ENCODE data around the gene SLC6A7. TPM values are rescaled to one million over a fixed set of nuclear protein-coding genes. Genes with fewer than 3 reads are reported as not detected.
A peak's percentile ranks its signal among the peaks of the same experiment; 100 is the strongest.

Gene SLC6A7
- total RNA-seq, 1 experiment from 2014 or later: not detected

DNA sequence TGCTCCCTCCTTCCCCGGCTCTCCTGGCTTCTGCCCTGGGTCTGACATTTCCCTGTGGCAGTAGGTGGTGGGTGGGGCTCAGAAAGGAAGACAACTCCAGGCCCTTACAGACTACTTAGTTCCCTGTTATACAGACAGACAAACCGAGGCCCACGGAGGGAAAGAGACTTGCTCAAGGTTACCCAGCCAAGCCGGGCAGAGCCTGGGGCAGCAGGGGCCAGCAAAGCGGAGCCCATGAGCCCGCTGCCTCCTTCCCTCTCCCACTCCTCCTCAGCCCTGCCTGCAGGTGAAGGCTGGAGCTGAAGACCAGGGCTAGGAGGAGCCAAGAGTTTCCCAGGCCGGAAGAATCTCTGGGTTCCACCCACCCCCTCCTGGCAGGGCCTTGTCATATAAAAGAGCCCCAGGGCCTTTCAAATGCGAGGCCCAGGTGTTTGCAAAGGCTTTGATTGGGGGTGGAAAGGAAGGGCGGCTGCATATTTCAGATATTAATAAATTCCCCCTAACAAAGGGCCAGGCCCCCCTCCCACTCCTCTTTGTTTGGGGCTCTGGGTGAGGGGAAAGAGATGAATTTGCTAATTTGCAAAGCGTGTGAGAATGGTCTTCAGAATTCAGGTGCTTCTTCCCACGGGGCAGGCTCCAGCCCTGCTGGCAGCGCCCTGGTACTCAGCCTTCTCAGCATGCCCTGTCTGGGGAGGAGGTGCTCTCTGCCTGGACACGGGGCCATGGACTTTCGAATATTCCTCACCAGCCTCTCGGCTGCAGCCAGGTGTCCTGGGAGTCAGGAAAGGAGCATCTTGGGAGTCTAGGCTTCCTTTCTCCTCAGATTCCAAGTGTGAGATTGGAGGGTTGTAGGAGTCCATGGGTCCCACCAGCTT is 21.5 kb downstream of the SLC6A7 start:
- H3K4me3 Mint-ChIP-seq (ENCODE audit: low read depth, unreplicated experiment): no peak overlapping the region
- intact Hi-C loops (cut with micrococcal nuclease; ENCODE audit: unreplicated experiment): loop anchor here (10.0 kb wide), 1 partner anchor 377 kb away; no protein-coding TSS in a partner anchor
- DNase-seq: no peak

DNA sequence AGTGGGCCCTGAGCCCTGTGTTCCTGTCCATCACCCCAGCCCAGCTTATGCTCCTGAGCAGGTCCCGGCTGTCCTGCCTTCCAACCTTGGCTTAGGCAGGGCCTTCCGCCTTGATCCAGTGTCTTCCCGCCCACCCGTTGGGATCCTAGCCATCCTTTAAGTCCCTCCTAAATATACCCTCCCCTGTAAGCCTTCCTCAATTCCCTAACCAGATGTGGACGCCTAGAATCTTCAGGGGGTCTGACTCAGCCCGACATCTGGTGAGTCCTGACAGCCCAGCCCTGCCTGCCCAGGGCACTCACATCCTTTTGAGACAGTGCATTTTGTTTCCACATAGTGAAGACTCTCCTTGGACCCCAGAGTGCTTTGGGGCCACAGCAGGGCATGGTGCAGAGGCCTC is 23.7 kb downstream of the SLC6A7 start:
- TF ChIP-seq, protein P1, sequence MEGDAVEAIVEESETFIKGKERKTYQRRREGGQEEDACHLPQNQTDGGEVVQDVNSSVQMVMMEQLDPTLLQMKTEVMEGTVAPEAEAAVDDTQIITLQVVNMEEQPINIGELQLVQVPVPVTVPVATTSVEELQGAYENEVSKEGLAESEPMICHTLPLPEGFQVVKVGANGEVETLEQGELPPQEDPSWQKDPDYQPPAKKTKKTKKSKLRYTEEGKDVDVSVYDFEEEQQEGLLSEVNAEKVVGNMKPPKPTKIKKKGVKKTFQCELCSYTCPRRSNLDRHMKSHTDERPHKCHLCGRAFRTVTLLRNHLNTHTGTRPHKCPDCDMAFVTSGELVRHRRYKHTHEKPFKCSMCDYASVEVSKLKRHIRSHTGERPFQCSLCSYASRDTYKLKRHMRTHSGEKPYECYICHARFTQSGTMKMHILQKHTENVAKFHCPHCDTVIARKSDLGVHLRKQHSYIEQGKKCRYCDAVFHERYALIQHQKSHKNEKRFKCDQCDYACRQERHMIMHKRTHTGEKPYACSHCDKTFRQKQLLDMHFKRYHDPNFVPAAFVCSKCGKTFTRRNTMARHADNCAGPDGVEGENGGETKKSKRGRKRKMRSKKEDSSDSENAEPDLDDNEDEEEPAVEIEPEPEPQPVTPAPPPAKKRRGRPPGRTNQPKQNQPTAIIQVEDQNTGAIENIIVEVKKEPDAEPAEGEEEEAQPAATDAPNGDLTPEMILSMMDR (IDR thresholded peaks at IDR 0.05; ENCODE audit: unreplicated experiment): no peak
- BruUV-seq (replicated peaks): no TSS peak
- Mint-ChIP-seq H3K36me3 (ENCODE audit: insufficient read depth, unreplicated experiment) (no peaks in the 10 kb centered on the region), H3K9me3 (ENCODE audit: low read depth, unreplicated experiment) (no peaks in the 10 kb centered on the region), H3K4me1 (ENCODE audit: low read depth, unreplicated experiment) (peaks cover 19% of the 10 kb centered on the region), H3K27ac (ENCODE audit: unreplicated experiment) (no peak overlapping the region), H3K4me3 (ENCODE audit: low read depth, unreplicated experiment) (no peak overlapping the region), H3K27me3 (ENCODE audit: unreplicated experiment) (peaks cover 22% of the 10 kb centered on the region)
- CTCF ChIA-PET: no interaction called here
- no peak for DNase-seq
- intact Hi-C loops (cut with micrococcal nuclease; ENCODE audit: unreplicated experiment): loop anchor here (10.0 kb wide), 1 partner anchor 379 kb away; no protein-coding TSS in a partner anchor

More for the DNA sequence above, 21.5 kb downstream of the SLC6A7 start:
- BruUV-seq (replicated peaks): no TSS peak
- Mint-ChIP-seq H3K27ac (ENCODE audit: unreplicated experiment) (no peak overlapping the region), H3K36me3 (ENCODE audit: insufficient read depth, unreplicated experiment) (no peaks in the 10 kb centered on the region), H3K4me1 (ENCODE audit: low read depth, unreplicated experiment) (peaks cover 27% of the 10 kb centered on the region), H3K27me3 (ENCODE audit: unreplicated experiment) (peaks cover 41% of the 10 kb centered on the region), H3K9me3 (ENCODE audit: low read depth, unreplicated experiment) (no peaks in the 10 kb centered on the region)
- TF ChIP-seq, protein P1 (IDR thresholded peaks at IDR 0.05; ENCODE audit: unreplicated experiment): no peak
- CTCF ChIA-PET: no interaction called here

DNA sequence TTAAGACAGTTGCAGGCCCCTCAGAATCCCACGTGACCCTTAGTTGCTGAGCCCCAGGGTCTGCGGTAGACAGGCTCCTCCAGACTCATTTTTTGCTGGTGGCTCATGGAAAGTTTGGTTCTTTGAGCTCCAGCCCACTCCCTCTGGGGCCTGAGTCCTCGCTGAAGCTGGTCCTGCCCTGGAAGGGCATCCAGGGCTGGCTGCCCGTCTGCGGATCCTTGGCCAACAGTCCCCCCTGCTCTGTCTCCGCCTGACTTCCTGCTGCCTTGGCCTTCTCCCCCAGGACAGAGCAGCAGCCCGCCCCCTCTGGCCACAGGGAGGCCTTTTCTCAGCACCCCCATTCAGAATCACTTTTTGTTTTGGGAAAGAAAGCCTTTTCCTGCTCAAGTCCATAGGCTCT is 24.4 kb downstream of the SLC6A7 start:
- Mint-ChIP-seq H3K27ac (ENCODE audit: unreplicated experiment) (no peak overlapping the region), H3K27me3 (ENCODE audit: unreplicated experiment) (peaks cover 15% of the 10 kb centered on the region), H3K36me3 (ENCODE audit: insufficient read depth, unreplicated experiment) (no peaks in the 10 kb centered on the region), H3K4me3 (ENCODE audit: low read depth, unreplicated experiment) (no peak overlapping the region), H3K9me3 (ENCODE audit: low read depth, unreplicated experiment) (no peaks in the 10 kb centered on the region), H3K4me1 (ENCODE audit: low read depth, unreplicated experiment) (peaks cover 12% of the 10 kb centered on the region)
- intact Hi-C loops (cut with micrococcal nuclease; ENCODE audit: unreplicated experiment): loop anchor here (10.0 kb wide), 1 partner anchor 379 kb away; no protein-coding TSS in a partner anchor
- no peak for DNase-seq
- TF ChIP-seq, protein P1 (IDR thresholded peaks at IDR 0.05; ENCODE audit: unreplicated experiment): no peak
- CTCF ChIA-PET: interaction anchor here (0.6 to 1.1 kb wide), 2 partner anchors 34 to 341 kb away, joined by 4 to 5 read pairs; no protein-coding TSS in a partner anchor
- no TSS peak for BruUV-seq (replicated peaks)

DNA sequence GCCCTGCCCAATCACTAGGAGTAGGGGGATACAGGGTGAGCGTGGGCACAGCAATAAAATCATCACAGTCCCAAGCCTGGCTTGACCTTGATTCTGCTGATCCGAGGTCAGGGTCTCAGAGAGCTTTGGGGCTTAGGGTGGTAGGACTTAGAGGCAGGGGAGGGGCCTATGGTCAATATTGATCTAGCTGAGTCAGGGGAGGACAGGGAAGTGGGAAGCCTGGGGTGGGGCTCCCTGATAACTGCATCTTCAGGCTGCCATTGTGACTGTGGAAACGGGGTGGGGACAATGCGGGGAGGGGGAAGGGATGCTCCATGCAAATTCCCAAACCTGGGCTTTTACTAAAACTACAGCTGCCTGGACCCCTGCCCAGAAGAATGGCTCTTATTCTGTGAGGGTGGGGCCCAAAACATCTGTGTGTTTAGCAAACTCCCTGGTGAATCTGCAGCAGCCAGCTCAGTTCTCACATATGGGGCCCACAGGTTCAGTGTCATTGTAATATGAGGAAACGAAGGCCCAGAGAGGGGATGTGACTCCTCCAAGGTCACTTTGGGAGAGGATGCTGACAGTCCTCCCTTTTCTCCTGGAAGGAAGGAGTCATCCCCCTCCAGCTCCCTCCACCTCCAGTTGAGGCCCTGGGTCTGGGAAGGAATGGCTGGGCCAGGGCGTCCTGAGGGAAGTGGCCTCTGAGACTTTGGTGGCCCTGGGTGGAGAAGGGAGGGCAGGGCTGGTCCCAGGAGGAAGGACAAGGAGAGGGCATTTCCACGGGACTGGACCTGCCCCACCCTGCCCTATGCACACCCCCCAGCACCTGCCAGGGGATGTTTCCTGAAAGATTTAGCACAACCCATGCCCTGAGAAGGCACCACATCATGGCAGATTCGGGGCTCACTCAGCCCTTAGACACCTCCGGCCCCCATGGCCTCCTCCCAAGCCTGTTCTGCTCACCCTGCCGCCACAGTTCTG is 26.4 kb downstream of the SLC6A7 start:
- Mint-ChIP-seq H3K9me3 (ENCODE audit: low read depth, unreplicated experiment) (no peaks in the 10 kb centered on the region), H3K4me3 (ENCODE audit: low read depth, unreplicated experiment) (no peak overlapping the region), H3K27me3 (ENCODE audit: unreplicated experiment) (peaks cover 7% of the 10 kb centered on the region), H3K27ac (ENCODE audit: unreplicated experiment) (no peak overlapping the region), H3K36me3 (ENCODE audit: insufficient read depth, unreplicated experiment) (no peaks in the 10 kb centered on the region), H3K4me1 (ENCODE audit: low read depth, unreplicated experiment) (peaks cover 7% of the 10 kb centered on the region)
- TF ChIP-seq, protein P1 (IDR thresholded peaks at IDR 0.05; ENCODE audit: unreplicated experiment): no peak
- no TSS peak for BruUV-seq (replicated peaks)
- intact Hi-C loops (cut with micrococcal nuclease; ENCODE audit: unreplicated experiment): loop anchor here (5.0 to 10.0 kb wide), 2 partner anchors 381 to 579 kb away; no protein-coding TSS in a partner anchor
- CTCF ChIA-PET: interaction anchor here (1.3 to 1.5 kb wide), 2 partner anchors 54 to 86 kb away, joined by 4 to 7 read pairs; partner anchors contain the start of gene ARSI
- peak; percentile 31 for DNase-seq
